NB4 (cell line): Measurements from ENCODE around the gene ARHGEF10L.

Source experiments
- CTCF ChIP-seq: IDR thresholded peaks from one replicate; pipeline ENCODE4 v1.5.1; 2012; ENCODE audit warnings: low read depth, low read length
- MAX ChIP-seq: IDR thresholded peaks from 2 replicates; pipeline ENCODE4 v1.6.1; 2011; ENCODE audit warnings: low read depth, low read length
- POLR2A ChIP-seq: IDR thresholded peaks from 2 replicates; pipeline ENCODE4 v1.6.1; 2011; ENCODE audit warnings: mild to moderate bottlenecking; ENCODE audit not compliant: insufficient read length; ENCODE audit errors: extremely low read depth

DNA sequence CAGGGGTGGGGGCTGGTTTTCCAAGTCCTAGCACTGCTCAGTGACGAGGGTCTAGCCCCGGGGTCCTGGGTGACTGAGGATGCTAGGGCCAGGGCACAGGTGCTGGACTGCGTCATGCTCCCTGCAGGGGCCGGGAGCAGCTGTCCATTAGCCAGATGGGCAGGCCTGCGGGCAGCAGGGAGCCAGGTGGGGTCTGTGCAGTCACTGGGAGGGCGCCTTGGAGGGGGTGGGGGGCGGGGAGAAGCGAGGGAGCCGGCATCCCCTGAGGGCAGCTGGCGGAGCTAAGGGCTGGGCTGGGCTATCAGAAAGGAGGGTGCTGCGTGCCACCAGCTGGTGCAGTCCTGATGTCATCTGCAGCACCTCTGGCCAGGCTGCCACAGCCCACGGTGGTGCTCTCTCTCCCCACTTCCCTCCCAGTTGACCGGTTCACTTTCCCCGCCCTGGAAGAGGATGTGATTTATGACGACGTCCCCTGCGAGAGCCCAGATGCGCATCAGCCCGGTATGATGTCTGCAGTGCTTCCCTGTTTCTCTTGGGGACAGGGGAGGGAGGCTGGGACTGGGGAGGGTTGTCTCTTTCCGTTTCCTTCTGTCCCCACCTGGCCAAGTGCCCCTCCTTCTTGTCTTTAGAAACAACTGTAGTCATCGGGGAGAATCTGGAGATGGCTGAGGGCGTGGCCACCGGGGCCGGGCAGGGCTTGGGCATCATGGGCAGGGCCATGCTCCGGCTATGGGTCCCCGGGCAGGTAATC is 63.8 kb downstream of the ARHGEF10L start:
- TF ChIP-seq POLR2A: no peak
- TF ChIP-seq CTCF: no peak
- no peak for TF ChIP-seq MAX
